Prostate gland (tissue), 2 donors: ENCODE results near the gene COL4A6.

Experiments
- CTCF ChIP-seq, 4 experiments: fragments of 200-600 bp in 2 of 4; fragments of 450-650 bp in 2 of 4; sonication (generic) in 2 of 4; IDR thresholded peaks; 1 replicate in 3 of 4; 2 replicates in 1 of 4; pipeline ENCODE4 v1.5.1; 2016 to 2019; ENCODE audit warnings: antibody characterized with exemption in 4 of 4, mild to moderate bottlenecking in 2 of 4, moderate library complexity in 2 of 4
- POLR2A ChIP-seq: fragments of 450-650 bp; IDR thresholded peaks from one replicate; pipeline ENCODE4 v1.6.1; 2016; ENCODE audit warnings: antibody characterized with exemption, mild to moderate bottlenecking
- POLR2AphosphoS5 ChIP-seq: sonication (generic); formaldehyde crosslinking; IDR thresholded peaks from one replicate; pipeline ENCODE4 v1.6.1; 2017; ENCODE audit warnings: antibody characterized with exemption

DNA sequence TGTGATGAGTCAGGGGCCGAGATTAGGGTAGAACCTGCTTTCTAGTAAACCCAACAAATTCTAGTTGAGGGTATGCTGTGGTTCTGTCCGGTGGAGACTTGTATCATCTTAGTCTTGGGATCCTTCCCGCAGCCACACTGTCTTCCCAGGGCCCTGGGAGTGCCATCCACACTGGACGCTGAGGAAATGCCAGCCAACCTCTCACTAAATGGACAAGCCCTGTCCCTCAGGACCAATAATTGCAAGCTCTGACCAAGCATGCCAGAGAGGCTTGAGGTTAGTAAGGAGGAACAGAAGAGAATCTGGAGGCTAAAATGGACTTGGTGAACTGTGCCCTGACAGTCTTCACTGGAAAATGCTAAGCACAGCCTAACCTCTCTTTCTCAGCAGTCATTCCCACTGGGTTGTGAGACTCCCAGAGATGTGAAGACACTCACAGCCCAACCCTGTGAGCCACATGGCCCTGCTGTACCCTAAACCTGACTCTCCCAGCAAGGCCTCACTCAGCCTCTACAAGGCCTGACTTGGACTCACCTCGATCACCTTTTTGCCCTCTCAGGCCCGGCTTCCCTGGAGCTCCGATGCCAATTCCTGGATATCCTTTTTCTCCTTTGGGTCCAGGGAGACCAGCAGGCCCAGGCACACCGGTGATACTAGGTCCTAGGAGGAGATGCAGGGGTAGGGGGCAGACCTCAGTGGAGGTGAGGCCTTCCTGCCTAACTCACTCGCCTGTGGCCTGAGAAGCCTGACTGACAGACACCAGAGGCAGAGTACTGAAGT lies 269.1 kb downstream of the COL4A6 start:
- TF ChIP-seq CTCF (IDR thresholded peaks at IDR 0.05): no peak
- TF ChIP-seq POLR2A: no peak
- TF ChIP-seq POLR2AphosphoS5: no peak
